ENCODE measurements around the gene CEP83.
A peak's percentile ranks its signal among the peaks of the same experiment; 100 is the strongest.

DNA sequence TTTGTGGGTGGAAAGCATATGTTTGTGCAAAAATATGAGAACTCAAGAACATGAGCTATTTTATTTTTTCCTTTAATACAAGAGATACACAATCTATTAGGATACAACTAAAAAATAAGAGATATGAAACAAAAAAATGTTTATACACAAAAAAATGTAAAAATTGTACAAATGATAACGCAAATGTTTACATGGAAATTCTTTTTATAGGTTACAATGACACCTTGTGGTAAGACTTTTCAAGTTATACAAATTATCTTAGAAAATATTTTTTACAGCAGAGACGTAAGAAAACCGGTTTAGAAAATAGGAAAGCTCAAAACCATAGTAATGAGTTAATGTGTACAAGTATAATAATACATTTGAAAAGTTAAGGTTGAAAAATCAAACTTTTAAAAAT lies 25.5 kb downstream of the CEP83 start:
- TF ChIP-seq CTCF (IDR thresholded peaks at IDR 0.05): peak in 2 of 3 donors; percentile 16 to 20
- TF ChIP-seq POLR2A (IDR thresholded peaks at IDR 0.05): no peak
